ENCODE measurements around the gene SFXN2. TPM values are rescaled to one million over a fixed set of nuclear protein-coding genes. Genes with fewer than 3 reads are reported as not detected.

The SFXN2 gene
- polyA plus RNA-seq, 1 experiment, result 5.6 TPM

- CTCF ChIA-PET, result interaction anchor here (1.5 to 1.8 kb wide), 2 partner anchors 9 to 21 kb away, joined by 3 to 5 read pairs; no protein-coding TSS in a partner anchor
- DNase-seq (ENCODE audit: low read depth), result no peak
- H3K27me3 ChIP-seq (ENCODE audit: control insufficient read depth, insufficient read depth, low read length), result no peaks in the 10 kb centered on the region
- H3K4me3 ChIP-seq (ENCODE audit: low read depth, low read length), result no peak overlapping the region
- TF ChIP-seq CTCF (IDR thresholded peaks at IDR 0.05; ENCODE audit: insufficient read depth, low read depth, low read length), result no peak
- H3K36me3 ChIP-seq (ENCODE audit: control insufficient read depth, insufficient read depth, low read length), result no peaks in the 10 kb centered on the region
- POLR2A ChIA-PET, result interaction anchor here (0.6 kb wide), 1 partner anchor 333 kb away, joined by 3 read pairs; no protein-coding TSS in a partner anchor
These were observed 59.5 kb downstream of the SFXN2 start for GRCh38 chr10:102773986-102774385.

- Histone ChIP-seq H3K4me3 (ENCODE audit: low read depth, low read length) (no peak overlapping the region), H3K27me3 (ENCODE audit: control insufficient read depth, insufficient read depth, low read length) (no peaks in the 10 kb centered on the region), H3K36me3 (ENCODE audit: control insufficient read depth, insufficient read depth, low read length) (no peaks in the 10 kb centered on the region)
- DNase-seq (ENCODE audit: low read depth), result no peak
- no peak for TF ChIP-seq CTCF (IDR thresholded peaks at IDR 0.05; ENCODE audit: insufficient read depth, low read depth, low read length)
- POLR2A ChIA-PET, result interaction anchor here (0.6 kb wide), 1 partner anchor 113 kb away, joined by 25 read pairs; no protein-coding TSS in a partner anchor
- CTCF ChIA-PET, result interaction anchor here (1.8 to 3.4 kb wide), 3 partner anchors 11 to 126 kb away, joined by 5 to 24 read pairs (median 6); no protein-coding TSS in a partner anchor
These were observed 60.9 kb downstream of the SFXN2 start for GRCh38 chr10:102775201-102775934.

GRCh38 chr10:102775935-102776669, 61.7 kb downstream of the SFXN2 start:
- Histone ChIP-seq H3K4me3 (ENCODE audit: low read depth, low read length) (no peak overlapping the region), H3K36me3 (ENCODE audit: control insufficient read depth, insufficient read depth, low read length) (no peaks in the 10 kb centered on the region), H3K27me3 (ENCODE audit: control insufficient read depth, insufficient read depth, low read length) (no peaks in the 10 kb centered on the region)
- POLR2A ChIA-PET, result interaction anchor here (0.6 kb wide), 1 partner anchor 114 kb away, joined by 25 read pairs; no protein-coding TSS in a partner anchor
- no peak for DNase-seq (ENCODE audit: low read depth)
- TF ChIP-seq CTCF (IDR thresholded peaks at IDR 0.05; ENCODE audit: insufficient read depth, low read depth, low read length), result no peak
- CTCF ChIA-PET, result interaction anchor here (2.4 to 3.4 kb wide), 2 partner anchors 23 to 126 kb away, joined by 6 to 24 read pairs; no protein-coding TSS in a partner anchor

- Histone ChIP-seq H3K36me3 (ENCODE audit: control insufficient read depth, insufficient read depth, low read length) (no peaks in the 10 kb centered on the region), H3K27me3 (ENCODE audit: control insufficient read depth, insufficient read depth, low read length) (no peaks in the 10 kb centered on the region), H3K4me3 (ENCODE audit: low read depth, low read length) (no peak overlapping the region)
- CTCF ChIA-PET, result interaction anchor here (2.4 to 3.4 kb wide), 2 partner anchors 24 to 125 kb away, joined by 6 to 24 read pairs; no protein-coding TSS in a partner anchor
- peak; percentile 24; the same call in 1 of the 2 replicates for TF ChIP-seq CTCF (IDR thresholded peaks at IDR 0.05; ENCODE audit: insufficient read depth, low read depth, low read length)
- DNase-seq (ENCODE audit: low read depth), result peak; percentile 93
- POLR2A ChIA-PET, result interaction anchor here (0.8 kb wide), 1 partner anchor 12 kb away, joined by 3 read pairs; no protein-coding TSS in a partner anchor
These were observed 62.5 kb downstream of the SFXN2 start for GRCh38 chr10:102776779-102777456.

All from BJ (cell line).